ENCODE data around the gene CNTN4.
"Not testable (repeated sequence)": the region's sequence is repeated elsewhere in the genome, so short reads cannot be mapped to it uniquely, and the experiment has no call there.

Gene CNTN4

DNA sequence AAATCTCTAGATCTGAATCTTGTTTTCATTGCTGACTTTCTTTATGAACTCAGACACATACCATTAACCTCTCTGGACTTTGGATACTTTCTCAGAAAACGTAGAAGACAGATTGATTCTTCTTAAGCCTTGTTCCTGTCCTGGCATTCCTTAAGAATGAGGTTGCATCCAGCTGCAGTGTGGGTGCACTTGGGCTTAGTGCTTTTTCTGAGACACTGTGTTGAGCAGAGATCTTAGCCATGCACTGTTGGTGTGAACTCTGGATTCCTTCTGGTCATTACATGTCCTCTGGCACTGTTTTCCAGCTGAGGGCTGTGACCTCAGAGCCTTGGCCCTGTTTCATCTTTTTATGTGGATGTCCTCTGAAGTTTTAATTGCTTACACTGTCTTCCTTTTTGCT is 428.3 kb downstream of the CNTN4 start:
- no peak for DNase-seq

DNA sequence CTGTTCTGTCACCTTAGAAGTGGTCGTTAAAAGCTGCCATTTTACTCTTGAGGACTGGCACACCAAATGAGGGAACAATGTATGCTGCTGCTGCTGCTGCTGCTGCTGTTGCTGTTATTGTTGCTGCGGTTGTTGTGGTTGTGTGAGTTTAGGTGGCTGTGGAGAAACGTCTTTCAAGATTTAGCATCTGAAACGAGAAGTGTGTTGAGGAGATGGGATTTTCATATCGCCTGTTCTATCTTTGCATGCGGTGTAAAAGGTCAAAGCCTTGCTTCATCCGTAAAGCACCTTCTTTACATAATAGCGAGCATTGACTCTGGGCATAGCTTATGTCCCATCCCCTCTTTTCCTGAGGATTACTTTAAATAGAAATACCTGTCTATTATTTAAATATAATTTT is 428.7 kb downstream of the CNTN4 start:
- DNase-seq = not testable (repeated sequence)

DNA sequence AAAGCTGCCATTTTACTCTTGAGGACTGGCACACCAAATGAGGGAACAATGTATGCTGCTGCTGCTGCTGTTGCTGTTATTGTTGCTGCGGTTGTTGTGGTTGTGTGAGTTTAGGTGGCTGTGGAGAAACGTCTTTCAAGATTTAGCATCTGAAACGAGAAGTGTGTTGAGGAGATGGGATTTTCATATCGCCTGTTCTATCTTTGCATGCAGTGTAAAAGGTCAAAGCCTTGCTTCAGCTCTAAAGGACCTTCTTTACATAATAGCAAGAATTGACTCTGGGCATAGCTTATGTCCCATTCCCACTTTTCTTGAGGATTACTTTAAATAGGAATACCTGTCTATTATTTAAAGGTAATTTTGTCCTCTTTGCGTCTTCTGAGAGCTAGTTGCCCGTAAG is 436.1 kb downstream of the CNTN4 start:
- not testable (repeated sequence) for DNase-seq

DNA sequence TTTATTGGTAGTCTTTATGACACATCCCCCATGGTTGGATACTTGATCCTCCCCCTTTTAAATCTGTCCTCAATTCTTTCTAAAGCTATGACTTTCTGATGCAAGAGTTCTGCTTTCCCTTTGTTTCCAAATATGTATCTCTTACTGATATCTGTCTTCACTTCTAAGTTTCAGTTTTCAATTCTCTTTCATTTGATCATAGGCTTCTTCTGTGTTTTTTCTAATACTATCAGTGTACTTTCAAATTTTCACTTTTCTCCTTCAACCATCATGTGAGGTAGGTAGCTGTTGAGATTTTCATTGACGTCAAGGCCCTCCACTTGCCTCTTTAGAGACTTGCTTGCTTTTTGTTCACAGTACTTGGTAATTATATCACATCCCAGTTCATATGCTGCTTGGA is 436.5 kb downstream of the CNTN4 start:
- no peak for DNase-seq

DNA sequence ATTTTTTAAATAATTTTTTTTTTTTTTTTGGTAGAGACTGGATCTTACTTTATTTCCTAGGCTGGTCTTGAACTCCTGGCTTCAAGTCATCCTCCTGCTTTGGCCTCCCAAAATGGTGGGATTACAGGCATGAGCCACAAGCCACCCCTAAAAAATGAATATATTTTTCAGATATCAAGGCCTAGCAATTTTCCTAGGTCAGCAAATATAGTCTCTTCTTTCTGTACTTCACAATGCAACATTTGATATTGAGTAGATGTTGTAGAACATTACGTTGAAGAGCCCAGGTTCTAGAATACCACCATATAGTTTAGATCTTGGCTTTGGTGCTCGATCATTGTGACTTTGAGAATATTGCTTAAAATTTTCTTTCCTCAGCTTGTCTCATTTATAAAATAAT is 437.9 kb downstream of the CNTN4 start:
- DNase-seq = no peak

DNA sequence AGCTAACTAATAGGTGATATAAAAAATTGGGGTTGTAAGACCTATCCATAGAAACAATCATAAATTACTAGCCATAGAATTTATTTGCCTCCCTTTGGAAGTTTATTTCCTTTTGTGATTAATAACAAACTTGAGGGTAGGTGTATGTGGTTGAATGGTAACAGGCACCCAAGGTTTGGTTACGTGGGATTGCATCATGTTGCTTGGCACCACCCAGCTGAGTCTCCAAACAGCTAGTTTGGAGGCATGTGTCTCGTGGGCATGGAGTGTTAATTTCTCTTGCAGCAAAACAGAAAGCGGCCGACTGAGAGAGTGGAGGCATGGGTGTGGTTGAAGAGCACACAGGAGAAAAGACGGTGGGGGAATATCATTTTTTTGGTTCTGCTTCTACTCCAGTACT is 441.4 kb downstream of the CNTN4 start:
- no peak for DNase-seq

DNA sequence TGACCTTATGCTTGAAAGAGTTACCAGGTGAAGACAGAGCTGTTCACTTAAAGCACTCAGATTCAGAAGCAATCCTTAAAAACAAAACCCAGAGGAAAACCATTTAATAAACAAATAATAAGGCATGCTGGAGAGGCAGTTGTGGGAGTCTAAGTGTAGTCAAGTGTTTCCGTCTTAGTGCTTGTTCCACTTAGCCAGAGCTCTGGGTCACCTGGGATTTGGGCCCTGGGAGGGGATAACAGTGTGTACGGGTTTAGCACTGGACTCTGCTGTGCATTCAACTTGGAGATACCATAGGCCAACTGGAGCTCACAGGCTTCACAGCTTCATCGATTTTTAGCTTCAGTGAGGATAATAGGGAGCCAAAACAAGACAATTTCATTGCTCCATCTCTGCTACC is 444.6 kb downstream of the CNTN4 start:
- DNase-seq = no peak

DNA sequence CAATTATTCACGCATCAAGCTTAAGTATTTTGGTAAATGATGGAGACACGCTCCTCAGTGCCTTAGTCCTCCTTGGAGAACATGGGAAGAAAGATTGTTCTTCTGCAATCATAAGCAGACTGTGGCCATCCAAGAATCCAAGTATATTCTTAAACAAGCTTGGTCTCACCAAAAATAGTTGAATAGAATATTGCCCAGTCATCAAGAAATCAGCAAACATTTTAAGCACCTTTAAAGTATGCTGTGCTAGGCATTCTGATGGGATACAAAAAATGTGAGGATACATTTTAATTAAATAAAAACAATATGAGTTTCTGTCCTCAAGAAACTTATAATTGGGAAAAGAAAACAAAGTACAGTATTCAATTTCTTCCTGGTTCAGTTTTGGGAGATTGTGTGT is 445.5 kb downstream of the CNTN4 start:
- no peak for DNase-seq

DNA sequence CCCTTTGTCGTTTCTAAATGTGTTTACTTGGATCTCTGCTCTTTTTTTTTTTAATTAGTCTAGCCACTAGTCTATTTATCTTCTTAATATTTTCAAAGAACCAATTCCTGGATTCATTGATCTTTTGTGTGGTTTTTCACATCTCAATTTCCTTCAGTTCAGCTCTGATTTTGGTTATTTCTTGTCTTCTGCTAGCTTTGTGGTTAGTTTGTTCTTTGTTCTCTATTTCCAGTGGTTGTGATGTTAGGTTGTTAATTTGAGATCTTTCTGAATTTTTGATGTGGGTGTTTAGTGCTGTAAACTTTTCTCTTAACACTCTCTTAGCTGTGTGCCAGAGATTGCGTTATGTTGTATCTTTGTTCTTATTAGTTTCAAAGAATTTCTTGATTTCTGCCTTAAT is 446.1 kb downstream of the CNTN4 start:
- DNase-seq = no peak

DNA sequence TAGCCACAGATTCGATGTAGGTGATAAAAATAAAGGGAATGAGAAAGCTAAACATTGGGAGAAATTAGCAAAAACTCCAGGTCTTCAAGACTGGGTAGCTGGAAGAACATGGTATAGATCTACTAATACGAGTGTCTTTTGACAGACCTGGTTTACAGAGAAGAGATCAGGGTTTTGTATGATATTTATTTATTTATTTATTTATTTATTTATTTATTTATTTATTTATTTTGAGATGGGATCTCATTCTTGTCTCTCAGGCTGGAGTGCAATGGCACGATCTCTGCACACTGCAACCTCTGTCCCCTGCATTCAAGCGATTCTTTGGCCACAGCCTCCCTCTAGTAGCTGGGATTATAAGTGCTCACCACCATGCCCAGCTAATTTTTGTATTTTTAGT is 448.4 kb downstream of the CNTN4 start:
- DNase-seq = no peak

DNA sequence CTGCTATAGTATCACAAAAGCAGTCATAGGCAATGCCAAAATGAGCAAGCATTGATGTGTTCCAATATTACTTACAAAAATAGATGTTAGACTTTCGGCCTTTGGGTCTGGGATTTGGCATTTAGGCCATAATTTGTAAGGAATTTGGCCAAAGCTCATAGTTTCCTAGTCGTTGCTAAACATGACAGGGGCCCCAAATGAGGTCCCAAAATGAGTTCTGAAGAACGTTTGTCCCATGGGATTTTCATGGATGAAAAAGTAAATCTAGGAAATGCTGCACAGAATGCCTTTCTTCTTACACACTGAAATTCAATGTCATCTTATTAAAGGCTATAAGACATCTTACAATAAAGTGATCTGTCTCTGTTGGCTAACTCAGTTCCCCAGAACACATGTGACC is 456.0 kb downstream of the CNTN4 start:
- DNase-seq = no peak

DNA sequence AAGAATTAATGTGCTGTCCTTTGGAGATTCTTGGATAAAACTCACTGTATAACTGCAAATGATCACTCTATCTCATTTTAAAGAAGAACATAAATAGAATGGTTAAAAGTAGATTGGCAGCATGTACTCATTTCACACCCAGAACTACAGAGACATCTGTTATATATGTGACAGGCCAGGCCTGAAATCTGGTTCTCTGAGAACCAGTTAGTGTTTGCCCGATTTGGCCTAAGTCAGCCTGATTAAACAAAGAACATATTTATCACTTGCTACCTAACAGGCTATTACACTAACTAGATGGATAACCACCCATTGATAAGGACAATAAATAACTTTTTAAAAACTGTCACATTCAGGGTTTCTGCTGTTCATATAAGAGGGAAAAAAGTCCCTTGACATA is 460.1 kb downstream of the CNTN4 start:
- DNase-seq = no peak

DNA sequence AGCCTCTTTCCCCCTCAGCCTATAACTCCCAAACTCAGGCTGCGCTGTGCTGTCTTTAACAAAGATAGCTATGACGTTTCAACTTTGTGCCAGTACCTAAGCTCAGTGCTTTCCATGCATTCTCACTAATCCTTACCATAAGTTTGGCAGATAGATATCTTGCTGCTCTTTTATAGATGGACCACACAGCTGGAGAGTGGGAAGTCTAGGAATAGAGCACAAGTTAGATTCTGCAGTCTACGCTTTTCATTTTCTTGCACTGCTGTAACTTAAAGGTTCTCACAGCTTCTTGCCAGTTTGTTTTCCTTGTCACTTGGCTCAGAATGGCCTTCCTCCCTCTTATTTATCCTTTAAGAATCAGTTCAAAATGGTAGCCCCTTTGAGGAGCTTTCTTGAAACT is 468.8 kb downstream of the CNTN4 start:
- DNase-seq = no peak

DNA sequence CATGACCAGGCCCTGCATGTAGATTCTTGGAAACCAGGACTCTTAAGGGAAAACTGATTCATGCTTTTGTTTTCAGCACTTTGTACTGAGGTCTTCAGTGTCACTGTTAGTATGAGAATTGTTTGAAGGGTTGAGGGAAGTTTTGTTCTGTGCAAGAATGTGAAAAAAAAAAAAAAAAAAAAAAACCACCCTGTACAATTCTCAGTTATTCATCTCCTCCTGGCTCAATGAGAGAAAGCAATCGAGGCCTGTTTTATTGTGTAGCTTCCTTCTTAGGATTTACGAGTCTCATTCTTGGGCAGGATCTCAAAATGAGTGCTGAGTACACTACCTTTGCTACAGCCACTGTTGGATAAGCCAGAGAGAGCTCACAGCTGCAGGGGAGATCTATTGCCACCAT is 469.5 kb downstream of the CNTN4 start:
- DNase-seq = no peak

DNA sequence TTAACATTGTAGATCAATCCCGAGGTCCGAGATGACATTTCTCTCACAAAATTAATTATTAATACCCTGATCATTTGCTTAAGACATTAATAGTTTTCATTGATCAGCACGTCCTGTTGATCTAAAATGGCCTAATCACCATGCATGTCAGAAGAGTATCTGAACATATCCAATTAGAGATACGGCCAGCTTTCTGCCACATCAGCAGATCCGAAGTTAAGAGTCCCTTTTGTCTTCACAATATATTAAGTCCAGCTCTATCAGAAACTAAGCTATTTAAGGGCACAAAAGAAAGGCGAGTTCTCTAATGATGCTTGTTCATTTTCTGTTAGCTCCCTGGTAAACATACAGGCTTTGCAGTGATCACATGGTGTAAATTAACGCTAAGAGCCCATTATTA is 470.3 kb downstream of the CNTN4 start:
- DNase-seq = no peak

DNA sequence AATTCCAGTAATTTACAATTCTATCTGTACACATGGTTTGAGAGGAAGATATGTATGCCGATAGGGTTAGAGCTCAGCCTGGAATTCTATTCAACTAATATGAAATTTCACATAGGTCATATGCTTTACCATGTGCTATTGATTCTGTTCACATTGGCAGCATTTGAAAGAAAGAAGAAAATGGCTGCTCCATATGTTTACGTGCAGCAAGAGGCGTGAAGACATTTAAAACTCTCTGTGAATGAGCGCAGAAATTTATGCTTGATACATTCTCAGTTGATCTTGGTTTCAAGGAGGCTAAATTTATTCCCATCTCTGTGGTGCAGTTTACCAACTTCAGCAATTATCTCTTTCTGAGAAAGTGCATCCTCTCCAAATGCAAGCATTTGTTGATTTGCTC is 478.9 kb downstream of the CNTN4 start:
- DNase-seq = no peak

DNA sequence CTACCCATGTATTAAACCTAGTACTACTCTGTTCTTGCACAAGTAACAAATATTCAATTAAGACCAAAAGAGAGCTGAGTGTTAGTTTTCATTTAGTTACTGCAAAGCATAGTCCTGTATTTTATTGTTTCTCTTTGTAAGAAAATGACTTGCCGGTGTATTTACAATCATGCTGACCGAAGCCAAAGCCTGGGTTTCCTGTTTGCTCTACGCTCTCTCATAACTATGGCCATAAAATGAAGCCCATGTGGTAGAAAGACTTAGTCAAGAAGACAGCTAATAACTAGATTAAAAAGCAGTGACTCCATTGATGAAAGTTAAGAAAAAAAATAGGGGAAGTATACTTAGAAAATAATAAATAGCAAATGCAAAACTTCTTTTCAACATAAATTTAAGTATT is 479.9 kb downstream of the CNTN4 start:
- no peak for DNase-seq

DNA sequence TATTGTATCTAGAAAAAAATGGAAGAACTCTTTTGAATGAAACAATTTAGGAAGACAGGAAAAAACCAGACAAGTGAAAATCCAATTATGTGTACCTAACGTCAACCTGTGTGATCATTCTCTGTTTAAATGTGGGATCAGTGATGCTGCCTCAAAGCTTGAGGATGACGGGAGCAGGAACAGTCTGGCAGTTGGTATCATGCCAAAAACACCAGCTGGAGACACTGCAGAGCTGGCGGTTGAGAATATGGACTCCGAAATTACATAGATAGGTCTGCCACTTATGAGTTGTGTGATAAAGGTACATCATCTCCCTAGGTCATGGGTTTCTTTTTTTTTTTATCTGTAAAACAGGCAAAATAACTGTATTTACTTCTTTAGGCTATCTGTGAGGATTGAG is 480.5 kb downstream of the CNTN4 start:
- DNase-seq = no peak

DNA sequence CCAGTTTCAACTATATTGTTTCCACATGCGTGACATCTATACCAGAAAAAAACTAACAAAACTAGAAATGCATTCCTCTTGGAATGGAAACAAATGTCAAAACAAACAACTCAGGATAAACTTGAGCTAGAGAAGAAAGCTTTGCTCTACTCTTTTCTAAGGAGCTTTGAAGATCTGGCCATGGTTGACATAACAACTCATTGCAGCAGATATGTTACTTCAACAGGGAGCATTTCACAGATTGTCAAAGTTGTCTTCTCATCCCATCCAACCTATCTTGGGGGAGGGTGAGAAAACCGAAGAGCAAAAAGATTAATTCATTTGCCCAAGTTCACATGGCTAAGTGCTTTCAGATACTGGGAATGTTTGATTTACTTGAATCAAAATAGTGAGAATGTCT is 484.4 kb downstream of the CNTN4 start:
- DNase-seq = no peak

DNA sequence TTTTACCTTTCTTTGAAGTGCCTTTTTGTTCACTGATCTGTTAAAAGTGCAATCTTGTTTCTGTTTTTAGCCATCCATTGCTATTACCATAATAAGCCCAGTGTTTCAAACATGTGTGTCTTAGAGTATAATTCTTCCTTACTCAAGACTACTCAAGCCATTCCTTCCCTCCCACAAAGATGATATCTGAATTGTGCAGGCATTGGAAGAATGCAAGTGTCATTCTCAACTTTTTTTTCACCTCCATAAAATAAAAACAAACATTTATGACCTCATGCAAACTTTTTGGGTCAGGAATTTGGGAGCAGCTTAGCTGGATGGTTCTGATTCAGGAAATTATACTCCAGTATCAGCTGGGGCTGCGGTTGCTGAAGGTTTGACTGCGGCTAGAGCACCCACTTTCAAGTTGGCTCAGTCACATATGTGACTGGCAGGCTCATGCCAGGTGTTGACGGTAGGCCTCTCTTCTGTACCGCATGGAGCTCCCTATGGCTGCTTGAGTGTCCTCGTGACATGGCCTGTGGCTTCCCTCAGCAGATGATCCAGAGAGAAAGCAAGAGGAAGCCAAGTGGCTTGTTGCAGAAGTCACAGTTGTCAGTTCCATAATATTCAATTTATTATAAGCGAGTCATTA is 490.8 kb downstream of the CNTN4 start:
- DNase-seq = no peak

DNA sequence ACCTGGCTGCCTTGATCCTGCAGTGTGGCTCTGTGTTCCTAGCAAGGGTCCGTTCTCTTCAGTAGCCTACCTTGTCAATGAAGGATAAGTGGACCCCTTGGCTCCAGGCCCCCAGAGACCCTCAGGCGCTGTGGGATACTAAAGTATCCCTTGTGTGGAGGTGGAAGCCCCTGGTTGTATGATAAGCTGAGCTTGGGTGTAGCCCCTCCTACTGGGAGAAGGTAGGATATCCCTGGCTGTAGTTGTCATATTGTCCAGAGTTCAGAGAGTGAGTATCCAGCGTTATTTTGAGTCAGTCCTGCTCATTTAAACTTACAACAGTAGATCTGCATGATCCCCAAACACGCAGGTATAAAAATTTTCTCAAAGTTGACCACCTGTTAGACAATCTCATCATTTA is 496.8 kb downstream of the CNTN4 start:
- DNase-seq = no peak

DNA sequence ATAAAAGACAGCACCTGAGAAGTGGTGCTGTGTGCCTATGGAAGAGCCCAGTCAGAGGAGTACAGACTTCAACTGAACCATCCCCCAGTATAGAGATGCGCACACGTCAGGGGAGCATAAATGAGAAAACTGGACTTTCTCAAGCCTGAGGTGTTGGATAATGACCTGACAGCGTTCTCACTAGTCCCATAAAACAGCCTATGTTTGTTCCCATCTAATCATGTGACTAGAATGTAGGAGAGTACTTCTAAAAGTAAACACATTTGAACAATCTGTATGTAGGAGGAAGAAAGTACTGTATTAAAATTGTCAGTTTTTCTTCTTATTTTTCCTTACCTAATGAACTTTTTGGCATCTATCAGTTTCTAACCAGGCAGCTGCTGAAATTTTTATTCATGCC is 498.9 kb downstream of the CNTN4 start:
- no peak for DNase-seq

DNA sequence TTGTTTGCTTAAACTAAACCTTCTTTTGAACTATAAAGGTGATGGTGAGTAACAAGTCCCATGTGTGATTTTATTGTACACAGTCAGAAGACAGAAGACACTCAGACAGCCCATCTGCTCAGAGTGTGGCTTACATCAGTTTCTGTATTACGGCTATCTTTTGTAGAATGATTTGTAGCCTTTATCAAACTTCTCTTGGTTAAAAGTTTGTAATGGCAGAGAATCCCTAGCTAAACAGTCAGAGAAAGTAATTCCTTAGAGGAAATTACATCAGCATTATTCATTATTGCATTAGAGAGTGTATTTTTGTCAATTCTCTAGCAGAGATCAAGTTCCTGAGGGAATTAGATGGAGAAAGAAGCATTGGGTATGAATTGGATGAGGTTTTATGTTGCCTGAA is 500.8 kb downstream of the CNTN4 start:
- DNase-seq = no peak

DNA sequence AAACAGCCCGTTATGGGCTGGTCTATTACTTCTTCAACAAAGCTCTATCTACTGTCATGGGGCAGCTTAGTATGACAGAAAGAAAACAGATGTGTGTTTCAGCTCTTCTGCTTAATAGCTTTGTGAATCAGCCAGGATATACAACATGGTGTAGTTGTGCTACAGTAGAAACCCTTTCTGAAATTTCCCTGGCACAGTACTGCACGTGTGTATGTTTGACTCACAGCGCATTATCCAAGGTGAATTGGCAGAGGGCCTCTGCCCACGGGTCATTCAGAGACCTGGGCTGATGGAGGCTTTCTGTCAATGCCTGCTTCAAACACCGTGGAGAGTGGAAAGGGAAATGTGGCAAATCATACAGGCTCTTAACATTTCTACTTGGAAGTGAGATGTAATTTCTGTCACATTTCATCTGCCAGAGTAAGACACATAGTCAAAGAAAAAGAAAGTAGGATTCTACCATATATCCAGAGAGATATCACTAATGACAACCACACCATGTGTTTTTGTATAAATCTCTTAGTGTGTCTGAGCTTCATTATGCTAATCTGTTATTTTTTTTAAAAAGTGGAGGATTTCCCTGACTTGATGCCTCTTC is 505.1 kb downstream of the CNTN4 start:
- no peak for DNase-seq

DNA sequence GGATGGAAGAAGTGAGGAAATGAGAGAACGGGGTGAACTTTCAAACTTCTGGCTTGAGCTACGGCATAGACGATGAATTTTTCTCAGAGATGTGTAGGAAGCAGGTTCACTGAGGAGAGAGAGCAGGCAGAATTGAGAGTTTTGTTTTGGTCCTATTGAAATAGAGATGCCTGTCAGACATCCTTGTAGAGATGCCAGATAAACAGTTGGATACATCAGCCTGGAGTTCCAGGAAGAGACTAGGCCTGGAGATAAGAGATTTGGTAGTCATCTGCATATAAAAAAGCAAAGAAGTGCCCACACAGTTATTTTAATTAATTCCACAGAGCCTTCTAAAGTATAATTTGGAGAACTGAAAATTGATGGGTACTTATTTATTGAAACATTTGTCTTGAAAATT is 515.9 kb downstream of the CNTN4 start:
- DNase-seq = no peak

DNA sequence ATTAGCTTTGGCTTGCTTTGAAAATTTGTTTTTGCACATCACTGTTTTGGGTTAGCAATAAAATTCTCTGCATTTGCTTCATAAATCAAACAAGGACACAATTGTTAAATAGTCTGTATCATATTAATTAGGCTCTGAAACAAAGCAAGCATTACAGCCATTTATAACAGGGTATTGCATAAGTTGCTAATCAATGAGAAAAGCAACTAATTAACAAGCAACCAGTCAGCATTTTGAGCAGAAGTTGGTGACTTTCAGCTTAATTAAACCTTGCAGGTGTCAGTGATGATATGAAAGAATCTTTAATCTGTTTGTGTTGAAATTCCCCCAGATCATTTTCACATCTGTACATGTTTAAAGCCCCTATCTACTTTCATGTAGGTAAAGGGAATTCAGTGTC is 516.4 kb downstream of the CNTN4 start:
- no peak for DNase-seq

Data from Kasumi-1 (cell line).